ENCODE data around the gene MYL3.
"Not testable (repeated sequence)": the region's sequence is repeated elsewhere in the genome, so short reads cannot be mapped to it uniquely, and the experiment has no call there.

Gene MYL3

GRCh38 chr3:46863261-46863782, at the start of gene MYL3:
Gene MYL3 (minus strand): TSS chr3:46863444. CDS start chr3:46863390, 54 bp downstream.
- no peak for DNase-seq (ENCODE audit: low read depth)

GRCh38 chr3:46912986-46913385, 49.7 kb upstream of the MYL3 start:
- no peak for DNase-seq (ENCODE audit: low read depth)

- not testable (repeated sequence) for DNase-seq (ENCODE audit: low read depth)
These were observed 47.7 kb upstream of the MYL3 start for GRCh38 chr3:46910914-46911313.

GRCh38 chr3:46910166-46910760, 47.0 kb upstream of the MYL3 start:
- DNase-seq (ENCODE audit: low read depth), result no peak

- DNase-seq (ENCODE audit: low read depth), result peak; percentile 72
These were observed 46.4 kb upstream of the MYL3 start for GRCh38 chr3:46909535-46910161.

- DNase-seq (ENCODE audit: low read depth), result no peak
These were observed 45.8 kb upstream of the MYL3 start for GRCh38 chr3:46908986-46909534.

- no peak for DNase-seq (ENCODE audit: low read depth)
These were observed 45.2 kb upstream of the MYL3 start for GRCh38 chr3:46908294-46908985.

- DNase-seq (ENCODE audit: low read depth), result no peak
These were observed 44.7 kb upstream of the MYL3 start for GRCh38 chr3:46907960-46908293.

GRCh38 chr3:46907271-46907670, 44.0 kb upstream of the MYL3 start:
- no peak for DNase-seq (ENCODE audit: low read depth)

GRCh38 chr3:46906471-46907058, 43.3 kb upstream of the MYL3 start:
- no peak for DNase-seq (ENCODE audit: low read depth)

GRCh38 chr3:46905661-46906451, 42.6 kb upstream of the MYL3 start:
- DNase-seq (ENCODE audit: low read depth), result no peak

- no peak for DNase-seq (ENCODE audit: low read depth)
These were observed 41.9 kb upstream of the MYL3 start for GRCh38 chr3:46905213-46905560.

- DNase-seq (ENCODE audit: low read depth), result no peak
These were observed 41.3 kb upstream of the MYL3 start for GRCh38 chr3:46904303-46905212.

- DNase-seq (ENCODE audit: low read depth), result no peak
These were observed 40.4 kb upstream of the MYL3 start for GRCh38 chr3:46903341-46904302.

- no peak for DNase-seq (ENCODE audit: low read depth)
These were observed 39.0 kb upstream of the MYL3 start for GRCh38 chr3:46902188-46902631.

- no peak for DNase-seq (ENCODE audit: low read depth)
These were observed 38.4 kb upstream of the MYL3 start for GRCh38 chr3:46901591-46902187.

- no peak for DNase-seq (ENCODE audit: low read depth)
These were observed 37.8 kb upstream of the MYL3 start for GRCh38 chr3:46901061-46901460.

- no peak for DNase-seq (ENCODE audit: low read depth)
These were observed 37.1 kb upstream of the MYL3 start for GRCh38 chr3:46900356-46900755.

- no peak for DNase-seq (ENCODE audit: low read depth)
These were observed 36.7 kb upstream of the MYL3 start for GRCh38 chr3:46900007-46900292.
